Measurements from ENCODE around the gene RBFOX2.

DNA sequence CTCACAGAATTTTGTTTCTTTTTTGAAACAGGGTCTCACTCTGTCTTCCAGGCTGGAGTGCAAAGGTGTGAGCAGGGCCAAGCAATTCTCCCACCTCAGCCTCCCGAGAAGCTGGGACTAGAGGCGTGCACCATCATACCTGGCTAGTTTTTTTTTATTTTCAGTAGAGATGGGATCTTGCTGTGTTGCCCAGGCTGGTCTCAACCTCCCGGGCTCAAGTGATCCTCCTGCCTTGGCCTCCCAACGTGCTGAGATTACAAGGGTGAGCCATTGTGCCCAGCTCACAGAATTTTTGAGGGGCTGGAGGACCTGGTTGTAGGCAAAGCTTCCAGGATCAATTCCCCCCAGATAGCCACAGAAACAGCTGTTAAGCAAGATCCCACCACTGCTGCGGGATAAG lies 47.1 kb upstream of the RBFOX2 start:
- TF ChIP-seq, protein P1, sequence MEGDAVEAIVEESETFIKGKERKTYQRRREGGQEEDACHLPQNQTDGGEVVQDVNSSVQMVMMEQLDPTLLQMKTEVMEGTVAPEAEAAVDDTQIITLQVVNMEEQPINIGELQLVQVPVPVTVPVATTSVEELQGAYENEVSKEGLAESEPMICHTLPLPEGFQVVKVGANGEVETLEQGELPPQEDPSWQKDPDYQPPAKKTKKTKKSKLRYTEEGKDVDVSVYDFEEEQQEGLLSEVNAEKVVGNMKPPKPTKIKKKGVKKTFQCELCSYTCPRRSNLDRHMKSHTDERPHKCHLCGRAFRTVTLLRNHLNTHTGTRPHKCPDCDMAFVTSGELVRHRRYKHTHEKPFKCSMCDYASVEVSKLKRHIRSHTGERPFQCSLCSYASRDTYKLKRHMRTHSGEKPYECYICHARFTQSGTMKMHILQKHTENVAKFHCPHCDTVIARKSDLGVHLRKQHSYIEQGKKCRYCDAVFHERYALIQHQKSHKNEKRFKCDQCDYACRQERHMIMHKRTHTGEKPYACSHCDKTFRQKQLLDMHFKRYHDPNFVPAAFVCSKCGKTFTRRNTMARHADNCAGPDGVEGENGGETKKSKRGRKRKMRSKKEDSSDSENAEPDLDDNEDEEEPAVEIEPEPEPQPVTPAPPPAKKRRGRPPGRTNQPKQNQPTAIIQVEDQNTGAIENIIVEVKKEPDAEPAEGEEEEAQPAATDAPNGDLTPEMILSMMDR (conservative IDR thresholded peaks at IDR 0.05; ENCODE audit: low read depth in 2 of 2) = no peak
- TF ChIP-seq JUNB (IDR thresholded peaks at IDR 0.05; ENCODE audit: unreplicated experiment) (no peak), ZNF331 (CRISPR knock-in tag; IDR thresholded peaks at IDR 0.05; ENCODE audit: low read depth) (no peak), POLR2AphosphoS5 (IDR thresholded peaks at IDR 0.05; ENCODE audit: low read depth) (no peak), EZH2phosphoT487 (IDR thresholded peaks at IDR 0.05; ENCODE audit: unreplicated experiment) (no peak), EZH2 (IDR thresholded peaks at IDR 0.05; ENCODE audit: low read depth, unreplicated experiment) (no peak)
- TF ChIP-seq, protein P2, sequence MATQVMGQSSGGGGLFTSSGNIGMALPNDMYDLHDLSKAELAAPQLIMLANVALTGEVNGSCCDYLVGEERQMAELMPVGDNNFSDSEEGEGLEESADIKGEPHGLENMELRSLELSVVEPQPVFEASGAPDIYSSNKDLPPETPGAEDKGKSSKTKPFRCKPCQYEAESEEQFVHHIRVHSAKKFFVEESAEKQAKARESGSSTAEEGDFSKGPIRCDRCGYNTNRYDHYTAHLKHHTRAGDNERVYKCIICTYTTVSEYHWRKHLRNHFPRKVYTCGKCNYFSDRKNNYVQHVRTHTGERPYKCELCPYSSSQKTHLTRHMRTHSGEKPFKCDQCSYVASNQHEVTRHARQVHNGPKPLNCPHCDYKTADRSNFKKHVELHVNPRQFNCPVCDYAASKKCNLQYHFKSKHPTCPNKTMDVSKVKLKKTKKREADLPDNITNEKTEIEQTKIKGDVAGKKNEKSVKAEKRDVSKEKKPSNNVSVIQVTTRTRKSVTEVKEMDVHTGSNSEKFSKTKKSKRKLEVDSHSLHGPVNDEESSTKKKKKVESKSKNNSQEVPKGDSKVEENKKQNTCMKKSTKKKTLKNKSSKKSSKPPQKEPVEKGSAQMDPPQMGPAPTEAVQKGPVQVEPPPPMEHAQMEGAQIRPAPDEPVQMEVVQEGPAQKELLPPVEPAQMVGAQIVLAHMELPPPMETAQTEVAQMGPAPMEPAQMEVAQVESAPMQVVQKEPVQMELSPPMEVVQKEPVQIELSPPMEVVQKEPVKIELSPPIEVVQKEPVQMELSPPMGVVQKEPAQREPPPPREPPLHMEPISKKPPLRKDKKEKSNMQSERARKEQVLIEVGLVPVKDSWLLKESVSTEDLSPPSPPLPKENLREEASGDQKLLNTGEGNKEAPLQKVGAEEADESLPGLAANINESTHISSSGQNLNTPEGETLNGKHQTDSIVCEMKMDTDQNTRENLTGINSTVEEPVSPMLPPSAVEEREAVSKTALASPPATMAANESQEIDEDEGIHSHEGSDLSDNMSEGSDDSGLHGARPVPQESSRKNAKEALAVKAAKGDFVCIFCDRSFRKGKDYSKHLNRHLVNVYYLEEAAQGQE (IDR thresholded peaks at IDR 0.05; ENCODE audit: unreplicated experiment) = no peak

Data from GM23338 (cell line).